NCI-H1436 (cell line): ENCODE results near the gene MMP2.

Experiments
- DNase-seq: peaks from one replicate; lab custom pipeline; 2025; lab: John Stamatoyannopoulos, UW

MMP2 gene

DNA sequence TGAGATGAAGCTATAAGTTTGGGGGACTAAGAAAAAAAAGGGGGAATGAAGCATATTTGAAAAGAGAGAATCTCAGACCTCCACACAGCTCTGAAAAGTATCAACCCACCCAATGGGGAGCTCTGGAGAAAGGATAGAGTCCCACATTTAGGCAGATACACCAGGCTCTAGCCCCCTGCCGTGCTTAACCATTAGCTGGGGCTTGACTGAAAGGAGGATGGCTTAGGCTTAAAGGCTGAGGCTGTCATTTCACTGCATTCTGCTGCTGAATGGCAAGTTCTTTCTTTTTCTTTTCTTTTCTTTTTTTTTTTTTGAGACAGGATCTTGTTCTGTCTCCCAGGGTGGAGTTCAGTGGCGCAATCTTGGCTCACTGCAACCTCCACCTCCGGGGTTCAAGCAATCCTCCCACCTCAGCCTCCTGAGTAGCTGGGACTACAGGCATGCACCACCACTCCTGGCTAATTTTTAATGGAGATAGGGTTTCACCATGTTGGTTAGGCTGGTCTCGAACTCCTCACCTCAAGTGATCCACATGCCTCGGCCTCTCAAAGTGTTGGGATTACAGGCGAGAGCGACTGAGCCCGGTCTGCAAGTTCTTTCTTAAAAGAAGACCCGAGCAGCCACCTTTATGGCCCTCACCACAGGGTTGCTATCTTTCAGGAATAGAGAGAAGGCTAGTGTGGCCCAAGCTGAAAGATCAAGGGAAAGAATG lies 9.0 kb upstream of the MMP2 start:
- no peak for DNase-seq

DNA sequence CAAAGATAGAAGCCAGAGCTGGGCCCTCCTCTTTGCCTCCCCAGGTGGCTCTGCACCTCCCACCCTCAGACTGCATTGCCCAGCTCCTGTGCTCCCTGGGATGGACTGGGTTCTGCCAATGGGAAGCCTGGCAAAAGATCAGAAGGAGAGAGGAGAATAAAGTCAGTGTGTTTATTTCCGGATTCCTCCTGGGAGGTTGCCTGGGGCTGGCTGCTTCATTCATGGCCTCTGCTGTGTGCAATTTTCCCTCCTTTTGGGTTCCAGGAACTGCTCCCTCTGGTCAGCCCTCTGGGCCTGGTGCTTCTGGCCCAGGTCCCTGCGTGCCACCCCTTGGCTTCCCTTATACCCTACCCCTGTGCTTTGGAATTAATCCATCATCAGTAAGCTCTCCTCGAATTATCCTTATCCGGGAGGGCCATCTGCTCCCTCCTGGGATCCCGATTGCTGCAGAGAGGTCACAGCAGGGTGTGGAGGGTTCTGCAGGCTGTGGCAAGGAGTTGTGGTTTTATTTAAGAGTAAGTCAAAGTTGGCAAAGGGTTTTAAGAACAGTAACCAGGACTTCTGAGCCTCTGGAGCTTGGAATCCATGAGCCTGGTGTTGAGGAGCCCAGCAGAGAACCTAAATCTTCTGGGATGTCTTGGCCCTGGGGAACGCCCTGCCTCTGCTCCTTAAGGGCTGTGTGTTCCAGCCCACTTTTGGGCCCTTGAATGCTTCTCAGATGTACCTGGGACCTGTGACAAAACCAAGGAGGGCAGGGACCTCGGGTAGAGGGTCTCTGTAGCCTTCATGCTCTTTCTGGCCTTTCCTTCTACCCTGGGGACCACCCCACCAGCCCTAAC lies 8.2 kb upstream of the MMP2 start:
- DNase-seq: no peak

GRCh38 chr16:55471448-55472097 lies 7.4 kb upstream of the MMP2 start:
- DNase-seq: no peak

DNA sequence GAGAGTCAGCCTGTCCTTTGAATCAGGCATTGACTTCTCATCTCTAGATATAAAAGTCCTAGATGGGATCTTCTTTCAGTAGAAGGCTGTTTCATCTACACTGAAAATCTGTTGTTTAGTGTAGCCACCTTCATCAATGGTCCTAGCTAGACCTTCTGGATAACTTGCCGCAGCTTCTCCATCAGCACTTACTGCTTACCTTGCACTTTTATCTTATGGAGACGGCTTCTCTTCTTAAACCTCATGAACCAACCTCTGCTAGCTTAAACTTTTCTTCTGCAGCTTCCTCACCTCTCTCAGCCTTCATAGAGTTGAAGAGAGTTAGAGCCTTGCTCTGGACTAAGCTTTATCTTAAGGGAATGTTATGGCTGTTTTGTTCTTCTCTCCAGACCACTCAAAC lies 5.4 kb upstream of the MMP2 start:
- DNase-seq: no peak

DNA sequence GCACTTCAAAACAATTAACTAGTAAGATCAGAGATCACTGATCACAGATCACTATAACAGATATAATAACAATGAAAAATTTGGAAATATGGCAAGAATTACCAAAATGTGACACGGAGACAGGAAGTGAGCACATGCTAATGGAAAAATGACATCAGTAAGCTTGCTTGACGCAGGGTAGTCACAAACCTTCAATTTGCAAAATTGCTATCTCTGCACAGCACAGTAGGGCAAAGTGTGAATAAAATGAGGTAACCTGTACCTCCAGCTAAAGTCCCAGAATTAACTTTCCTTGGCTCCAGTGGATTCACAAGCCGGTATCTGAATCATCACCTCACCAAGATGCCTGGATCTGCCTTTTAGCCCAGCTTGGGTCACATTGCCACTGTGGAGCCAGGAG lies 4.2 kb upstream of the MMP2 start:
- DNase-seq: no peak

DNA sequence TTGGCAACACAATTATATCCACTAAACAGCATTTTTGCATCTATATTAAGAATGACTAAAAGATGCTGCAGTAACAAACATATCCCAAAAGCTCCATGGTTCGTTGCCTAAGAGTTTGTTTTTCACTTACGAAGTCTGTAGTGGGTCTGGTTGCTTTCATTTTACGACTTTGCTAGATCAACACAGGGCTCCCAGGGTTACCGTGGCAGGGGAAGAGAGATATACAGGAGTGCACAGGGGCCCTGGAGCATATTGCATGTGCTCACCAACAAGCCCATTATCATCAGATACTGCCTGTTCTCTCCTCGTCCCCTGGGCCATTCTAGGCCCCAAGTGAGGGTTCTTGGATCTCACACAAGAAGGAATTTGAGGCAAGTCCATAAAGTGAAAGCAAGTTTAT lies 3.1 kb upstream of the MMP2 start:
- no peak for DNase-seq

GRCh38 chr16:55476625-55477533 lies 2.1 kb upstream of the MMP2 start:
- DNase-seq: no peak

DNA sequence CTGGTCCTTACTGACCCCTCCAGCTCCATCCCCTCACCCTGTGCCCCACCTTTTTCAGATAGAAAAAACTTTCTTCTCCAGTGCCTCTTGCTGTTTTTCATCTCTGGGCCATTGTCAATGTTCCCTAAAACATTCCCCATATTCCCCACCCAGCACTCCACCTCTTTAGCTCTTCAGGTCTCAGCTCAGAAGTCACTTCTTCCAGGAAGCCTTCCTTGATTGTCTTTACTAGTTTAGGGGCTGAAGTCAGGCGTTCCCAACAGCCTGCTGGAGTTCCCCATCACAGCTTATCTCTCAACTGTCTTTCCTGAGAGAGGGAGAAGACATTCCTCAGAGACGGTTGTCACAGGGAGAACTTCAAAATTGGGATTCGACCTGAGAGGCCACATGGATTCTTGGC lies 1.3 kb upstream of the MMP2 start:
- DNase-seq: no peak

GRCh38 chr16:55479430-55480140 lies 587 bp downstream of the MMP2 start:
- DNase-seq: no peak

DNA sequence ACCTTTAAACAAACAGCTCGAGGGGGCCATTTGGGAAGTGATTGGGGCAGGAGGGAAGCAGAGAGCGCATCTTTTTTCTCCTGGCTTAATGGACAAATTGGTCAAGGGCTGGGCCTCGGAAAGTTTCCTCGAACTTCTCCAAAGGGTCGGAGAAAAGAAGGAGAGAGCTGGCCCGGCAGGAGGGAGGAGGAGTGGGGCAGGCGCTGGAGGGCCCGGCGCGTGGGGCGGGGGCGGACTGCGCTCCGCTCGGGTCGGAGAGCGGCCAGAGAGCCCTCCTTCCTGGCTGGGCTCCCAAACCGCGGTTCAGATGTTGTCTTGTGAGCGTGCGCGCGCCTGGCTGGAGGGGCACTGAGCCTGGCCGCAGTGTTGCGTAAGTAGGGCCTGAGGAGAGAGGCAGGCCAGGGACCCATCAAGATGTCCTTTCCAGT lies 1.2 kb downstream of the MMP2 start:
- DNase-seq: no peak

GRCh38 chr16:55481023-55481422 lies 2.0 kb downstream of the MMP2 start:
- no peak for DNase-seq

- DNase-seq: no peak
Measured at GRCh38 chr16:55482056-55482455, 3.1 kb downstream of the MMP2 start.

- DNase-seq: no peak
Measured at GRCh38 chr16:55487048-55487803, 8.2 kb downstream of the MMP2 start.

GRCh38 chr16:55488306-55488705 lies 9.3 kb downstream of the MMP2 start:
- DNase-seq: no peak

DNA sequence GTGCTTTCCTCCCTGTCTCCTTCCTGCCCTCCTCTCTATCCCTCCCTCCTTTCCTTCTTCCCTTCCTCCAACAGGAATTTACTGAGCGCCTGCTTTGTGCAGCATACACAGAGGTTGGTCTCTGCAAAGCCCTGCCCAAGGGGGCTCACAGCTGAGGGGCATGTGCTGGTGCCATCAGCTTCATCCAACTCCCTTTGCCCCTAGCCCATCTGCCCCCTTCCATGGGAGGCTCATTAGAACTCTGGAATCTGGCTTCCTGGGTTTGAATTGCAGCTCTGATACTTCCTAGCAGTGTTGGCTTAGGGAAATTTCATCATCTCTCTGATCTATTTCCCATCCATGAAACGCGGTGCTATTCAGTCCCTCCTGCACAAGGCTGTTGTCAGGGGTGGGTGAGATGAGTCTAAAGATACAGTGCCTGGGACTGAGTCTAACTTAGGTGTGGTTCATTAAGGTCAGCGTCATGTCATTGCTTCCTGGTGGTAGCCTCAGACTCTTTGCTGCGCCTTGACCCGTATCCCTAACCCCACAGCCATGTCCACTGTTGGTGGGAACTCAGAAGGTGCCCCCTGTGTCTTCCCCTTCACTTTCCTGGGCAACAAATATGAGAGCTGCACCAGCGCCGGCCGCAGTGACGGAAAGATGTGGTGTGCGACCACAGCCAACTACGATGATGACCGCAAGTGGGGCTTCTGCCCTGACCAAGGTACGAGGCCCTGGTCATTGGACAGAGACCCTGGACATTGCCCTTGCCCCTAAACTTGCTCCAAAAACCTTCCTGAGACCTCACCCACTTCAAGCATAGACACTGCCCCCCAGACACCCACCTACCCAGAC lies 10.3 kb downstream of the MMP2 start:
- DNase-seq: no peak

- DNase-seq: no peak
Measured at GRCh38 chr16:55489956-55490265, 10.9 kb downstream of the MMP2 start.

DNA sequence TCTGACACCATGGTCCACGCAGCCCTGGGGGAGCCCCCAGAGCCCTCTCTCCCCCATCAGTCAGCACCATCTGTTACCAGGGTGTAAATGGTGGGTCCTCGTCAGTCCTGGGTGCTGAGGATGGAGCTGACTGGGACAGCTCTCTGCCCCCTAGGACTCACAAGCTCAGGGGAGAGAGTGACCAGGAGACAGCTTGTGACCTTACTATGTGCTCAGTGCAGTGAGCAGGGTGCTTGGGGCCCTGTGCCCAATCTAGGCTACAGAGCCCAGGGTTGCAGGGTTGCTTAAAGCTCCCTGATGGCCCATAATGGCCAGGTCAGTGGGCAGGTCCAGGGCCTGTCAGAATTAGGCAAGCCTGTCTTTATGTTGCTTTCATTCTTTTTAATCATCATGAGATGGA lies 11.3 kb downstream of the MMP2 start:
- DNase-seq: no peak

DNA sequence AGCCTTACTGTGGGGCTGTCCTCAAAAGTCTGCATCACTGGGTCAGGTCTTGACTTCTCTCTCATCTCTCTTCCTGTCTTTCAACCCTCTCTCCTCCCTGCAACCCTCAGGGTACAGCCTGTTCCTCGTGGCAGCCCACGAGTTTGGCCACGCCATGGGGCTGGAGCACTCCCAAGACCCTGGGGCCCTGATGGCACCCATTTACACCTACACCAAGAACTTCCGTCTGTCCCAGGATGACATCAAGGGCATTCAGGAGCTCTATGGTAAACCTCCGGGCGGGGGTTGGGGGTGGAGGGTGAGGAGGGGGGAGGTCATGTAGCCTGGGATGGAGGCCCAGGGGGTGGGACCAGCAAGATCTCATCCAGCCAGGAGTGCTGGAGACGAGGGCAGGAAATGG lies 12.7 kb downstream of the MMP2 start:
- no peak for DNase-seq

DNA sequence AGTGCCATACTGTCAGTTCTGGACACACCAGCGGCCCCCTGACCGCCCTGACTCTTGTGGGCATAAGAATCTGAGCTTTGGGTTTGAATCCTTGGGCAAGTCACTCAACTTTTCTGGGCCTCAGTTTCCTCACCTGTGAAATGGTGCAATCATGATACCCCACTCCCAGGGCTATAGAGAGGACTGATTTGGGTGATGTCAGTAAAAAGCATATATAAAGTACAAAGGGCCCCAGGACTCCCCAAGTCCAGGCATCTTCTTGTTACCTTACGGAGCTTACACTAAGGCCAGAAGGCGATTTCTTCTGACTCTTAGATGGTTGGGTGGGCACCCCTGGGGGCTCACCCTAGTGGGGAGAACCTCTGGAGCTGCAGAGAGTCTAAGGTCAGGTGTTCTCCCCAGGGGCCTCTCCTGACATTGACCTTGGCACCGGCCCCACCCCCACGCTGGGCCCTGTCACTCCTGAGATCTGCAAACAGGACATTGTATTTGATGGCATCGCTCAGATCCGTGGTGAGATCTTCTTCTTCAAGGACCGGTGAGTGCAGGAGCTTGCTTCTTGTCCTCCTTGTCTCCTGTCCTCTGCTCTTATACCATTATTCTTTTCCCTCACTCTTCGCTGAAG lies 13.9 kb downstream of the MMP2 start:
- DNase-seq: no peak
